HG03139 (cell line): ENCODE data around the gene HADHA.

Experiments
- ATAC-seq: cut with Tn5 transposase; IDR thresholded peaks from one replicate; pipeline ENCODE4 v1.9.1; 2021; ENCODE audit not compliant: unreplicated experiment

Gene HADHA

DNA sequence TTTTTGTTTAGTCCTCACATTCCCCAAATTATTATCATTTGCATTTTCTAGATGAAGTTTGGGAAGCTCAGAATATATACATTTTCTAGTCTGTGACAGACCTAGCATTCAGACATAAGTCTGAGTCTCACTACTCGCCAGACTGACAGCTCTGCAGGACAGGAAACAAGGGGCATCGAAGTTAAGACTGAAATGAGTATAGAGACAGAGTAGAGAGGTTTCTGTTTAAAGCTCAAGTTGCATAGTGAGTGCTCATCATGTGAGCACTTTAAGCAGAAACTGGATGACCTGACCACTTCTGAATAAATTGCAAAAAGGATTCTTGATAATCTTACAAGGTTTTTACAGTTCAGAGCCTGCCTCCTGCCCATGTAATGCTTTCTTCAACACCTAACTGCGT is 1.4 kb upstream of the HADHA start:
- peak; percentile 34 for ATAC-seq

- peak; percentile 15 for ATAC-seq
These were observed 850 bp upstream of the HADHA start for GRCh38 chr2:26245231-26245732.

DNA sequence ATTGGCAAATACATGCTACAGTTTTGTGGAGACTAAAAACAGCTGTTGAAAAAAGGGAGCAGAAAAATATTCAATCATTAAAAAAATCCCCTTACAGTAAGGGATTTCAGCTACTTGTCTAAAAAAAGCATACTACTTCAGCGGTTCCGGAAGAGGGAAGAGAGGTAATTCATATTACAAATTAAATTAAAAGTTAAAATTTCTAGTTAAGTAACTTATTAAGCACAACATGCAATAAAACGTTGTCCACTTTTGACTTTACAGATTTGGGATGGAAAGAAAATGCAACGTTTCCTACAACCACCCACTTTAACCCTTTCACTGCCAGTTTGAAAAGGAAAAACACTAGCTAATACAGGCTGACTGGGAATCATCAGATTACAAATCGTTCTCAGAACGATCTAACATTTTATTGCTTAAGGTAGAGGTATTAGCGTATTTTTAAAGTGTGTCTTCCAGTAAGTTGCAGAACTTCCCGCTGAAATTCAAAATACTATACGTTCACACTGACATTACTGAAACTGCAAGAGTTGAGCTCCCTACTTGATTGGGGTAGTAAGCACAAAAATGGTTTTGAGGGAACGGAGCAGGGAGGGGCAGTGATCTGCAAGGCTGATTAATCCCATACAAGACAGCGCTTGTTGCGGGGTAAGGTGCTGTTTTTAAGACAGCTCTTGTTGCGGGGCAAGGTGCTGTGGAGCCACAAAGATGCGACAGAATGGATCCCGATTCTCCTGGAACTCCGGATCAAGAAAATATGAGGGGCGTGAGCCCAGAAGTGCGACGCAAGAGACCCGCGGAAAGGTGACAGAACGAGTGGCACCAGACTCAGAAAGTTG is 743 bp downstream of the HADHA start:
- ATAC-seq, result no peak

DNA sequence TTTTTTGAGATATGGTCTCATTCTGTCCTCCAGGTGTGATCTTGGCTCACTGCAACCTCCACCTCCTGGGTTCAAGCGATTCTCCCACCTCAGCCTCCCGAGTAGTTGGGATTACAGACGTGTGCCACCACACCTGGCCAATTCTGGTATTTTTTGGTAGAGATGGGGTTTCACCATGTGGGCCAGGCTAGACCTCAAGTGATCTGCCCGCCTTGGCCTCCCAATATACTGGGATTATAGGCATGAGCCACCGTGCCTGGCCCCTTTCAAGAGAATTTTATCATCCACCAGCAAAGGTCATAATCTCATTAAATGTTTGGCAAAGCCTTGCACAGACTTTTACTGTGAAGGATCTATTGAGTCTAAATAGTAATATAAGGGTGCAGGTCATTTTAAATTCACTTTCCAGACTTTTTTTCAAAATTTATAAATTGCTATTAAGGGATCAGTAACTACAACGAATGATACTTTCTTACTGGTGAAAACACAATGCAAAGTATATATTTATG is 2.5 kb downstream of the HADHA start:
- no peak for ATAC-seq

- ATAC-seq, result no peak
These were observed 6.0 kb downstream of the HADHA start for GRCh38 chr2:26238311-26238958.

GRCh38 chr2:26237868-26238267 is 6.6 kb downstream of the HADHA start:
- no peak for ATAC-seq

DNA sequence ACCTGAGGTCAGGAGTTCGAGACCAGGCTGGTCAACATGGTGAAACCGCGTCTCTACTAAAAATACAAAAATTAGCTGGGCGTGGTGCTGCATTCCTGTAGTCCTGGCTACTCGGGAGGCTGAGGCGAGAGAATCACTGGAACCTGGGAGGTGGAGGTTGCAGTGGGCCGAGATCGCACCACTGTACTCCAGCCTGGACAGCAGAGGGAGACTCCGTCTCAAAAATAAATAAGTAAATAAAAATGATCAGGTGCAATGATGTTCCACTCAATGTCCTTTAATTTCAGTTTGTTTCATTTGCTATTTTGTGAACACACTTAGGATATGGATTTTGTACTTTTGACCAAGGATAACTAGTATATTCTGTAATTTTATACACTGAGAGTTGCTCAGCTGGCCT is 9.3 kb downstream of the HADHA start:
- ATAC-seq, result no peak

DNA sequence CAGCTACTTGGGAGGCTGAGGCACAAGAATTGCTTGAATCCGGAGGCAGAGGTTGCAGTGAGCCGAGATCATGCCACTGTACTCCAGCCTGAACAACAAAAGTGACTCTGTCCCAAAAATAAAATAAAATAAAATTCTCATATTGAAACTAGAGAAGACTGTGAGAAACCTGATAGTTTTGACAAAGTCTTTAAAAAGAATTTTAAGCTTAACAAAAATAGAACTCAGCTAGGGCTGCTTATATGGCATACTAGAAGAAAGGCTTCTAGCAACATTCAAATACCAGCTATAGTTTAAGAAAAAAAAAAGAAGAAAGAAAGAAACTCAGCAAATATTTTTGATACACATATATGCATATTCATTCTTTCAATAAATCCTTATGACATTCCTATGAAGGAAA is 13.6 kb downstream of the HADHA start:
- no peak for ATAC-seq

- no peak for ATAC-seq
These were observed 14.8 kb downstream of the HADHA start for GRCh38 chr2:26229595-26229994.

DNA sequence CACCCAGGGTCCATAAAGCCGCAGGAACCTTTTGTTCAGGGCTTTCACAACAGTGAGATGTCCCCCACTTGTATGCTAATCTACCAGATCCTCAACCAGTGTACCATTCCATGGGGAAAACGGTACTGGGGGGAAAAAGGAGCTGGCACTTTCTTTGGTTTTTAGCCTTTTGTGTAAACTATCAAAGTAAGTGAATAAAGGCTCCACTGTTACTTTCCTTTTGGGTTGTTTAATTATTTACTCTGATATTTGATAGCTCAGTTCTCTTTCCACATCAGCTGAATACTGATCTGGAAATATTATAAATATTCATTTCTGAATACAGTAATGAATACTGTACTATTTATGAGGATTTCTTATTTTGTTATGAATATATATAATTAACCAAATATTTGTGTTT is 20.3 kb downstream of the HADHA start:
- no peak for ATAC-seq

DNA sequence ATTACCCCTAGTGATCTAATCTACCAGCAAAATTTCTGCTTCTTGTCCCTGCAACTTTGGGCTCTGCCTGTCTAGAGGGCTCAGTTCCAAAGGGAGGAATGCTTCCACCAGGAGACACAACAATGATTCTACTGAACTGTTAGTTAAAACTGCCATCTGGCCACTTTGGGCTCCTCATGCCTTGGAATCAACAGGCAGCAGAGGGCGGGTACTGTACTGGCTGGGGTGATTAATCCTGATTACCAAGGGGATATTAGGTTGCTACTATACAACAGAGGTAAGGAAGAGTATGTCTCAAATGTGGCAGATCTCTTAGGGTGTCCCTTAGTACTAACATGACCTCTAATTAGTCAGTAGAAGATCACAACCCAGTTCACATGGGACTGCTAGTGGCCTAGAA is 21.4 kb downstream of the HADHA start:
- no peak for ATAC-seq

GRCh38 chr2:26217720-26218119 is 26.7 kb downstream of the HADHA start:
- ATAC-seq, result no peak

GRCh38 chr2:26216587-26216986 is 27.8 kb downstream of the HADHA start:
- no peak for ATAC-seq

DNA sequence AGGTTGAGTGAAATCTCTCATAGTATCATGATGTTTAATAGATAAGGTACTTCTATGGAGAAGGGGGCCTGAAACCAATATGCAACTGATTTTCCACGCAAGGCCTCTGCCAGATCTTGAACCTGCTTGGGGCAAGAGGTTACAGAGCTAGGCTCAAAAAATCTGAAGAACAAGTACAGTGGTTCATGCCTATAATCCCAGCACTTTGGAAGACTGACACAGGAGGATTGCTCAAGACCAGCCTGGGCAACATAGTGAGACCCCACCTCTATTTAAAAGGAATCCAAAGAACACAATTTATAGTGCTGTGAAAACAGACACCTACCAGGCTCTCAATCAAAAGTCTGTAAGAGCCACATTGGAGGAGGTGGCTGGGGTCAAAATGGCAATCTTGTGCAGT is 28.6 kb downstream of the HADHA start:
- ATAC-seq, result no peak

DNA sequence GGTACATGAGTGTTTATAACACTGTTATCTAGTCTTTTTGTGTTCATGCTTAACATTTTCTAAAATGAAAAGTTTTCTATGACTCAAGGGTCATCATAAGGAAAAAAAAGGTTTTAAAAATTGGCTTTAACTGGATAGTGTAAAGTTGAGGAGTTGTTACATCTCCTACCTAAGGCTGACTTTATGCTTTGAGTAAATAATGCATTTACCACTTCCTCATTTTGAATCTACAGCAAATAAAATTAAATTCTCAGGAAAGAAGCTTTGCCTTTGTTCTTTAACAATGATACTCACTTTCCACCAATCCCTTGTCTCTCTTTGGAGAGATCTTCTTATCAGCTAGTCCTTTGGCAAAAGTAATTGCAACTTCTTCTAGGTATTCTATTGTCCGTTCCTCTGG is 29.7 kb downstream of the HADHA start:
- ATAC-seq, result no peak

- ATAC-seq, result no peak
These were observed 32.4 kb downstream of the HADHA start for GRCh38 chr2:26212011-26212410.

DNA sequence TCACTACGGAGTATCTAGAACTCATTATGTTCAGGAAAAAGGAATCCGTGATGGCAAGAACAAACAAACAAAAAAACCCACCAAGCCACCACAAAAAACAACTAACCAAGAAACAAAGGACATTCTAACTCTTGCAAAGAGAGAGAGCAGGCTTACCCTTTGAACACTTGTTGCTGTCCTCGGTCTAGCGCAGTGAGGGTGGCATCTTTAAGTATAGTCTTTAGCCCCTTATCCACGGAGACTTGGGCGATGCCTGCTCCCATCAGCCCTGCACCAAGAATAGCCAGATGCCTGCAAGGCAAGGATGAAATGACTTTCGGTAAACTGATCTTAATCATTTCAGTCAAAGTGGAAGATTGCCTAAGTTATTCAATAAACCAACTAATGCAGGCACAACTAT is 40.5 kb downstream of the HADHA start:
- no peak for ATAC-seq

DNA sequence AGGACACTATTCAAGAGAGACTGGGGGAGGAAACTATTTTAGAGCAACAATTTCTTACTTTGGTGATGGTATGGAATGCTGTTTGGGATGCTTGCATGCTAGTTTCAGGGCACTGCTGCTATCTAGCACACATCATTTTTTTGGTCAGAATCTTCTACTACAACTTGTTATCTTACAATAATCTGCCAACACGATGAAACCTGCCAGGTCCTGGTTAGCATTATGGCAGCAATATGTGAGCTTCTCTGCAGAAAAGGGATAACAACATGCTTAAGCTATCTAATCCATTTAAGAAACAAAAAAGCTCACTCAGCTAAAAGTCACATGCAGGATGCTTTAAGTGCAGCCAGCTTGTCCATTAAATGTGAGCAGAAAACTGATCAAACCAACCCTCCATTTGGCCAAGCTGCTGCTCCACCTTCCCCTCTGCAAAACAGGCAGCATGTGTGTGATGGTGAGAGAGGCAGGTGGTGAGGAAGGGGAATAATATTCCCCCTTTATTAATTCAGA is 41.4 kb downstream of the HADHA start:
- no peak for ATAC-seq

DNA sequence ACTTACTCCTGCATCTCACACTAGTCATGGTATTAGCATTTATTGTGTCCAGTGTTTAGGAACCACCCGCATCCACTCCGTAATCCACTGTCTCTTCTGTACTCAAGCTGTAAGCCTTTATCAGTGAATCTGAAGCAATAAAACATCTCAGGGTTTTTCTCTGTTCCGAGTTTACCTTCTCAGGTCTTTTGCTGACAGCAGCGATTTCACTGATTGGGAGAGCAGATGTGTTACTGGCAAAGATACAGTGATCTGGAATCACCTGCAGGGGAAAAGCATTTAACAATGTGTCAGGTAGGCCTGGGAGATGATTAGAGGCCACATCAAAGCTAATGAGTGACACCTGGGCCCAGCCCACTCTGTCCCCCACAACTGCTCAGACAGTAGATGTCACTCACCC is 46.9 kb downstream of the HADHA start:
- no peak for ATAC-seq

DNA sequence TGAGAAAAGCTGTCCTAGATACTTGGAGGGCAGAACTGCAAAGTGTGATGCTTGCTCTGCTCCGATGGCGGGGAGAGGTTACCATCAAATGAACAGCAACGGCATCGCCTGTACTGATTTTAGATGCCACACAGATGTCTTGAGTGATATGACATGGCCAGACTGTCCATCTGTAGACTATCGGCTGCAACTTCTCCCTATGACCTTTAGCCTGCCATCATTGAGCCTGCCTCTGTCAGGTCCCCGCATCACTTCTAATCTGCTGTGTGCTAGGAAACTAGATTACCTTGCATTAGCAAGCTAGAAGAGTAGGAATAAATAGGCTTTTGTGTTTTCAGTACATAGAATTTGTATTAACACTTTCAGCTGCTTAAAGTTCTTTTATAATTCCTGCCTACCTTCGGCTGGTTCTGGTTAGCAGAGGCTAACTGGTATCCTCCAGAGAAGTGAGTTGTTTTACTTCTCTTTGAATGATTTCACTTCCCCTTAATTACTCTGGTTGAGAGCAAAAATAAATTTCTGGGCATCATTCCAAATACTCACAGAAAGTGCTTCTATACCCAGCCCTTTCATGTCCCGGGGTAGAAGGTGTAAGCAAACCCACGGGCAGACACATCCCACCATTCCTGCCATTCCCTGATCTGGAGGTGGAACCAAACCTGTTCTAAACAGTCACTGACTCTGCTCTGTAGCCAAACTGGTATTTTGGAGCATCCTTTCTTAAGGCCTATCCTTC is 47.6 kb downstream of the HADHA start:
- ATAC-seq, result no peak
